Cardiac muscle cell (in vitro differentiated cells and primary cell): ENCODE data around the gene SFXN5. TPM values are rescaled to one million over a fixed set of nuclear protein-coding genes. Genes with fewer than 3 reads are reported as not detected.

Experiments used
- DNase-seq, 2 donors: peaks; one replicate each; pipeline versions ENCODE4 v3.0.0 to v3.0.0-alpha.2; 2010 to 2017; ENCODE audit warnings: low read depth in 1 of 2, low spot score in 1 of 2
- H3K27ac ChIP-seq: fragments of 200-600 bp; sonication (generic); 2 replicates; pipeline ENCODE4 v1.5.1; 2016
- H3K27me3 ChIP-seq: fragments of 200-600 bp; sonication (generic); 2 replicates; pipeline ENCODE4 v1.6.0; 2016; ENCODE audit warnings: control low read depth
- H3K36me3 ChIP-seq: fragments of 200-600 bp; sonication (generic); 2 replicates; pipeline ENCODE4 v1.5.1; 2016; ENCODE audit warnings: control low read depth
- H3K4me1 ChIP-seq: fragments of 200-600 bp; sonication (generic); 2 replicates; pipeline ENCODE4 v1.8.1; 2017; ENCODE audit warnings: low read depth, mild to moderate bottlenecking, mixed run types
- H3K4me3 ChIP-seq: fragments of 200-600 bp; sonication (generic); 2 replicates; pipeline ENCODE4 v1.5.1; 2016; ENCODE audit warnings: mild to moderate bottlenecking
- H3K9me3 ChIP-seq: fragments of 200-600 bp; sonication (generic); 2 replicates; pipeline ENCODE4 v1.5.1; 2017; ENCODE audit warnings: low read depth, mild to moderate bottlenecking, control low read depth
- polyA plus RNA-seq: library from polyadenylated mRNA; unstranded; fragments of >200 nt; fragmentation: Nextera tagmentation; extraction: Ambion mirVana; gene quantifications from 2 replicates; pipeline ENCODE4 v1.2.1, GENCODE V29; 2016
- total RNA-seq: library from RNA; depleted of rRNA; stranded (reverse); fragments of >200 nt; gene quantifications from 2 replicates; pipeline ENCODE4 v1.2.3, GENCODE V29; 2016
- TF ChIP-seq, protein P1 (sequence below): IDR thresholded peaks from 2 replicates; pipeline ENCODE4 v1.5.1; 2012; ENCODE audit warnings: low read depth, mild to moderate bottlenecking, low read length

Gene SFXN5
- total and polyA plus RNA-seq, 2 experiments from 2014 or later, result 11.4 to 13.5 TPM

- peak within 1 kb of the TSS; percentile 21 for H3K4me3 ChIP-seq
- TF ChIP-seq, protein P1, sequence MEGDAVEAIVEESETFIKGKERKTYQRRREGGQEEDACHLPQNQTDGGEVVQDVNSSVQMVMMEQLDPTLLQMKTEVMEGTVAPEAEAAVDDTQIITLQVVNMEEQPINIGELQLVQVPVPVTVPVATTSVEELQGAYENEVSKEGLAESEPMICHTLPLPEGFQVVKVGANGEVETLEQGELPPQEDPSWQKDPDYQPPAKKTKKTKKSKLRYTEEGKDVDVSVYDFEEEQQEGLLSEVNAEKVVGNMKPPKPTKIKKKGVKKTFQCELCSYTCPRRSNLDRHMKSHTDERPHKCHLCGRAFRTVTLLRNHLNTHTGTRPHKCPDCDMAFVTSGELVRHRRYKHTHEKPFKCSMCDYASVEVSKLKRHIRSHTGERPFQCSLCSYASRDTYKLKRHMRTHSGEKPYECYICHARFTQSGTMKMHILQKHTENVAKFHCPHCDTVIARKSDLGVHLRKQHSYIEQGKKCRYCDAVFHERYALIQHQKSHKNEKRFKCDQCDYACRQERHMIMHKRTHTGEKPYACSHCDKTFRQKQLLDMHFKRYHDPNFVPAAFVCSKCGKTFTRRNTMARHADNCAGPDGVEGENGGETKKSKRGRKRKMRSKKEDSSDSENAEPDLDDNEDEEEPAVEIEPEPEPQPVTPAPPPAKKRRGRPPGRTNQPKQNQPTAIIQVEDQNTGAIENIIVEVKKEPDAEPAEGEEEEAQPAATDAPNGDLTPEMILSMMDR, result no peak
Observed at GRCh38 chr2:72917138-72917876, 154.2 kb downstream of the SFXN5 start, which contains the start of gene EMX1. TSS of gene EMX1 (plus strand) at chr2:72917519. CDS start at chr2:72917853, 334 bp downstream.

GRCh38 chr2:72916743-72917137 lies 154.8 kb downstream of the SFXN5 start:
- TF ChIP-seq, protein P1, result no peak
- no peak overlapping the region for H3K4me3 ChIP-seq
- no peak for DNase-seq
- peaks cover 100% of the 10 kb centered on the region for H3K27me3 ChIP-seq
- no peaks in the 10 kb centered on the region for H3K4me1 ChIP-seq
- H3K36me3 ChIP-seq, result no peaks in the 10 kb centered on the region
- no peak overlapping the region for H3K27ac ChIP-seq
- no peaks in the 10 kb centered on the region for H3K9me3 ChIP-seq

More at GRCh38 chr2:72917138-72917876, 154.2 kb downstream of the SFXN5 start, which contains the start of gene EMX1:
- no peaks in the 10 kb centered on the region for H3K4me1 ChIP-seq
- DNase-seq, result peak in 1 of 2 donors; percentile 65
- H3K27ac ChIP-seq, result no peak within 1 kb of the TSS
- no peaks in the 10 kb centered on the region for H3K36me3 ChIP-seq
- no peaks in the 10 kb centered on the region for H3K9me3 ChIP-seq
- H3K27me3 ChIP-seq, result peaks cover 100% of the 10 kb centered on the region

GRCh38 chr2:72915907-72916742 lies 155.4 kb downstream of the SFXN5 start:
- Histone ChIP-seq H3K27me3 (peaks cover 100% of the 10 kb centered on the region), H3K9me3 (no peaks in the 10 kb centered on the region), H3K36me3 (no peaks in the 10 kb centered on the region), H3K4me3 (peak overlapping the region; percentile 21), H3K4me1 (no peaks in the 10 kb centered on the region), H3K27ac (no peak overlapping the region)
- TF ChIP-seq, protein P1, result no peak
- peak; percentile 42 to 76 for DNase-seq

DNA sequence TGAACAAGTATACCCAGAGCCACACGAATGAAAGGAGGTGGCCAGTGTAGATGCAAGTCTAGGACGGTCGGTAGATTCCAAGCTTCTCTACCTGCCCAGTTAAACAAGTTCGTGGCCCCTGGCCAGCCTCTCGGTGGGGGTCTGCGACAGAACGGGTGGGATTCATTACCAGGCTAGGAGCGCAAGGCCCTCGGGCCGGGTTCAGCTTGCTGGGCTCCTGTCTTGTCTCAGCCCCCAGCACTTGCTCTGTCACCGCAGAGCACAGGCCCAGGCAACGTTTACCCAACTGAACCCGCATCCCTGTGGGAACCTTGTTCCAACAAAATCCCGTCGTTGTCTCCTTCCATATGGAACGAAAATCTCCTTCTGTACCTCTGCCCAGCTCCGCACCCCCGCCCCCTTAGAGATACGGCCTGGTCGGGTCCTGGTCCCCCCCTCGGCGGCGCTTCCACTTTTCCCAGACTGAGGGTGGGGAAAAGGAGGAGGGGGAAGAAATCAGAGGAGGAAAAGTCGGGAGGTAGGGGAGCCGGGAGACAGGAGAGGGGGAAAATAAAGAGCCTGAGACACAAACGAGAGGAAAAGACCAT lies 156.1 kb downstream of the SFXN5 start:
- no peak for DNase-seq
- H3K36me3 ChIP-seq, result no peaks in the 10 kb centered on the region
- no peak overlapping the region for H3K27ac ChIP-seq
- TF ChIP-seq, protein P1, result no peak
- H3K4me3 ChIP-seq, result peak overlapping the region; percentile 21
- no peaks in the 10 kb centered on the region for H3K4me1 ChIP-seq
- H3K9me3 ChIP-seq, result no peaks in the 10 kb centered on the region
- peaks cover 100% of the 10 kb centered on the region for H3K27me3 ChIP-seq

DNA sequence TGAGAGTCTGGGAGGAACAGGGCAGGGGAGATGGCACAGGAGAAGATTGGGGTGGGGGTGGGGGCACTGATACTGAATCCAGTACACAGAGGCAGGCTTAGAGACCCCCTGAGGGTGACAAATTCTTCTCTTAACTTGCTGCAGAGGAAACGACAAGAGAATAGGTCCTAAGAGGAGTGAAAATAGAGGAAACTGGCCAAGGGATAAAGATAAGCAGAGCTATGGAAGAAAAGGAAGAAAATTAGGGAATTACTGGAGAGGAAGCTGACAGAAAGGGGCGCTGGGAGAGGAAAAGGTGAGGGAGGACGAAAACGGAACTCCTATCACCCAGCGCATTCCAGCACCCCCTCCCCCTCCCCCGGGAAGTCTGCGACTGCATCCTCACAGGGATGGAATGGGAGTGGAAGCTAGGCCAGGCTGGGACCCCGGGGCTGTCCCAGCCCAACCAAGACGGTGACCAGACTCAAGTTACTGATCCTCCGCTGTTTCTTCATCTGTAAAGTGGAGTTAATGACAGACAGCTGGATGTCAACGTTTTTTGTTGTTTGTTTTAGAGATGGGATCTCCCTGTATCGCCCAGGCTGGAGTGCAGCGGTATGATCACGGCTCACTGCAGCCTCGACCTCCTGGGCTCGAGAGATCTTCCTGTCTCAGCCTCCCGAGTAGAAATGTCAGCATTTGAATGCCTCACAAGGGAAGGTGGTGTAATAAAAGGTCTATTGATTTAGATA lies 156.8 kb downstream of the SFXN5 start:
- H3K27me3 ChIP-seq, result peaks cover 100% of the 10 kb centered on the region
- no peak overlapping the region for H3K4me3 ChIP-seq
- DNase-seq, result no peak

More for the DNA sequence above, 156.8 kb downstream of the SFXN5 start:
- Histone ChIP-seq H3K9me3 (no peaks in the 10 kb centered on the region), H3K27ac (no peak overlapping the region), H3K36me3 (no peaks in the 10 kb centered on the region), H3K4me1 (no peaks in the 10 kb centered on the region)
- TF ChIP-seq, protein P1, result no peak
